Activated gamma-delta T cell (primary cell): Measurements from ENCODE around the gene CDKN2AIP.
"Not testable (repeated sequence)": the region's sequence is repeated elsewhere in the genome, so short reads cannot be mapped to it uniquely, and the experiment has no call there.

Experiments
- DNase-seq: peaks from one replicate; lab custom pipeline; 2025; lab: John Stamatoyannopoulos, UW

The CDKN2AIP gene

GRCh38 chr4:183413234-183414200, 30.9 kb upstream of the CDKN2AIP start:
- DNase-seq = no peak

GRCh38 chr4:183416879-183417755, 27.3 kb upstream of the CDKN2AIP start:
- DNase-seq = no peak

- no peak for DNase-seq
Measured at GRCh38 chr4:183422962-183423631, 21.3 kb upstream of the CDKN2AIP start.

GRCh38 chr4:183424109-183424744, 20.2 kb upstream of the CDKN2AIP start:
- DNase-seq = no peak

GRCh38 chr4:183426507-183426906, 17.9 kb upstream of the CDKN2AIP start:
- no peak for DNase-seq

GRCh38 chr4:183429489-183429888, 14.9 kb upstream of the CDKN2AIP start:
- DNase-seq = no peak

- no peak for DNase-seq
Measured at GRCh38 chr4:183430317-183430993, 14.0 kb upstream of the CDKN2AIP start.

- DNase-seq = no peak
Measured at GRCh38 chr4:183430994-183431347, 13.5 kb upstream of the CDKN2AIP start.

- no peak for DNase-seq
Measured at GRCh38 chr4:183431614-183432013, 12.8 kb upstream of the CDKN2AIP start.

- not testable (repeated sequence) for DNase-seq
Measured at GRCh38 chr4:183433183-183433582, 11.3 kb upstream of the CDKN2AIP start.

GRCh38 chr4:183434264-183434663, 10.2 kb upstream of the CDKN2AIP start:
- no peak for DNase-seq

GRCh38 chr4:183434666-183435190, 9.7 kb upstream of the CDKN2AIP start:
- no peak for DNase-seq

- no peak for DNase-seq
Measured at GRCh38 chr4:183435803-183436202, 8.6 kb upstream of the CDKN2AIP start.

GRCh38 chr4:183436417-183436816, 8.0 kb upstream of the CDKN2AIP start:
- no peak for DNase-seq

- DNase-seq = no peak
Measured at GRCh38 chr4:183437452-183437851, 7.0 kb upstream of the CDKN2AIP start.

- no peak for DNase-seq
Measured at GRCh38 chr4:183438458-183439113, 5.8 kb upstream of the CDKN2AIP start.

GRCh38 chr4:183441276-183441675, 3.2 kb upstream of the CDKN2AIP start:
- no peak for DNase-seq

- no peak for DNase-seq
Measured at GRCh38 chr4:183443655-183444213, 702 bp upstream of the CDKN2AIP start.

- DNase-seq = peak; percentile 46
Measured at GRCh38 chr4:183445097-183445428, 627 bp downstream of the CDKN2AIP start.

- no peak for DNase-seq
Measured at GRCh38 chr4:183447646-183448045, 3.2 kb downstream of the CDKN2AIP start.
